Spinal cord (tissue), 10 donors: ENCODE measurements around the gene LHX8. TPM values are rescaled to one million over a fixed set of nuclear protein-coding genes. Genes with fewer than 3 reads are reported as not detected.
"Not testable (repeated sequence)": the region's sequence is repeated elsewhere in the genome, so short reads cannot be mapped to it uniquely, and the experiment has no call there.

Source experiments
- DNase-seq, 6 donors: peaks; one replicate each; pipeline versions ENCODE4 v3.0.0 to v3.0.0-alpha.2; 2013 to 2015; ENCODE audit warnings: low spot score in 6 of 6, low read depth in 4 of 6
- H3K27ac ChIP-seq: one replicate; pipeline ENCODE4 v1.5.1; 2013; ENCODE audit warnings: low read depth, low read length, control low read depth
- H3K27me3 ChIP-seq: one replicate; pipeline ENCODE4 v1.6.1; 2013; ENCODE audit warnings: low read length; ENCODE audit not compliant: control insufficient read depth, insufficient read depth
- H3K36me3 ChIP-seq: one replicate; pipeline ENCODE4 v1.6.1; 2013; ENCODE audit warnings: low read length; ENCODE audit not compliant: control insufficient read depth, insufficient read depth
- H3K4me1 ChIP-seq: one replicate; pipeline ENCODE4 v1.6.1; 2013; ENCODE audit warnings: low read length; ENCODE audit not compliant: control insufficient read depth, insufficient read depth
- H3K4me3 ChIP-seq: one replicate; pipeline ENCODE4 v1.5.1; 2013; ENCODE audit warnings: low read depth, low read length, control low read depth
- H3K9me3 ChIP-seq: one replicate; pipeline ENCODE4 v1.6.1; 2013; ENCODE audit warnings: low read length; ENCODE audit not compliant: control insufficient read depth, insufficient read depth
- WGBS: methylation state at CpG from one replicate; pipeline ENCODE4 v1.1.5; 2013; ENCODE audit warnings: missing lambda C conversion rate; ENCODE audit not compliant: insufficient coverage; 5-methylcytosine and 5-hydroxymethylcytosine counted together
- polyA plus RNA-seq, 2 donors: library from polyadenylated mRNA; unstranded; fragments of 120-200 nt; gene quantifications; one replicate each; pipeline ENCODE4 v1.2.1, GENCODE V29; 2013; ENCODE audit not compliant: insufficient read length in 2 of 2
- total RNA-seq, 2 donors: library from RNA; depleted of rRNA in 1 of 2; stranded (reverse); fragments of 120-200 nt in 1 of 2; fragments of >200 nt in 1 of 2; gene quantifications; one replicate each; pipeline versions ENCODE4 v1.2.3 to v1.2.4, GENCODE V29; 2013 to 2014
- donor health status: healthy.

The LHX8 gene
- total and polyA plus RNA-seq, 4 donors: not detected

- Histone ChIP-seq H3K27ac (no peak overlapping the region), H3K36me3 (no peaks in the 10 kb centered on the region), H3K9me3 (no peaks in the 10 kb centered on the region), H3K4me1 (no peaks in the 10 kb centered on the region), H3K4me3 (no peak overlapping the region), H3K27me3 (no peaks in the 10 kb centered on the region)
- DNase-seq: no peak
These were observed 31.1 kb downstream of the LHX8 start for GRCh38 chr1:75165264-75165663.

- 97% methylated on average over 4 of the region's 4 CpGs for WGBS
- H3K9me3 ChIP-seq: no peaks in the 10 kb centered on the region
- DNase-seq: no peak
- H3K27ac ChIP-seq: no peak overlapping the region
- H3K4me1 ChIP-seq: no peaks in the 10 kb centered on the region
- H3K4me3 ChIP-seq: no peak overlapping the region
- H3K36me3 ChIP-seq: no peaks in the 10 kb centered on the region
- no peaks in the 10 kb centered on the region for H3K27me3 ChIP-seq
These were observed 32.6 kb downstream of the LHX8 start for GRCh38 chr1:75166821-75167220.

- DNase-seq: no peak
- Histone ChIP-seq H3K36me3 (no peaks in the 10 kb centered on the region), H3K9me3 (no peaks in the 10 kb centered on the region), H3K27me3 (no peaks in the 10 kb centered on the region), H3K4me1 (no peaks in the 10 kb centered on the region), H3K27ac (no peak overlapping the region), H3K4me3 (no peak overlapping the region)
- WGBS: no CpG with 5 or more reads among the region's 2 CpGs
These were observed 35.8 kb downstream of the LHX8 start for GRCh38 chr1:75170011-75170410.

GRCh38 chr1:75170981-75171380 lies 36.8 kb downstream of the LHX8 start:
- WGBS: no CpG with 5 or more reads among the region's 2 CpGs
- Histone ChIP-seq H3K9me3 (no peaks in the 10 kb centered on the region), H3K4me3 (no peak overlapping the region), H3K27me3 (no peaks in the 10 kb centered on the region), H3K27ac (no peak overlapping the region), H3K4me1 (no peaks in the 10 kb centered on the region), H3K36me3 (no peaks in the 10 kb centered on the region)
- DNase-seq: no peak

- Histone ChIP-seq H3K36me3 (no peaks in the 10 kb centered on the region), H3K27me3 (no peaks in the 10 kb centered on the region), H3K27ac (no peak overlapping the region), H3K4me1 (no peaks in the 10 kb centered on the region), H3K4me3 (no peak overlapping the region), H3K9me3 (no peaks in the 10 kb centered on the region)
- no CpG with 5 or more reads among the region's 1 CpG for WGBS
- DNase-seq: peak in 1 of 6 donors; percentile 18
These were observed 37.7 kb downstream of the LHX8 start for GRCh38 chr1:75171876-75172275.

- Histone ChIP-seq H3K4me3 (no peak overlapping the region), H3K36me3 (no peaks in the 10 kb centered on the region), H3K4me1 (no peaks in the 10 kb centered on the region), H3K27me3 (no peaks in the 10 kb centered on the region), H3K9me3 (no peaks in the 10 kb centered on the region), H3K27ac (no peak overlapping the region)
- WGBS: 33% methylated on average over 1 of the region's 1 CpG
- DNase-seq: peak in 2 of 6 donors; percentile 7 to 69
These were observed 38.4 kb downstream of the LHX8 start for GRCh38 chr1:75172556-75172955.

GRCh38 chr1:75174031-75174760 lies 40.0 kb downstream of the LHX8 start:
- Histone ChIP-seq H3K4me1 (no peaks in the 10 kb centered on the region), H3K4me3 (no peak overlapping the region), H3K27ac (no peak overlapping the region), H3K27me3 (no peaks in the 10 kb centered on the region), H3K9me3 (no peaks in the 10 kb centered on the region), H3K36me3 (no peaks in the 10 kb centered on the region)
- DNase-seq: peak in 1 of 6 donors; percentile 5
- WGBS: no CpG with 5 or more reads among the region's 2 CpGs

GRCh38 chr1:75181214-75181955 lies 47.2 kb downstream of the LHX8 start:
- H3K9me3 ChIP-seq, H3K36me3 ChIP-seq, H3K27ac ChIP-seq, DNase-seq, H3K4me3 ChIP-seq, H3K4me1 ChIP-seq, H3K27me3 ChIP-seq: not testable (repeated sequence)
- whole genome bisulfite sequencing: 96% methylated on average over 12 of the region's 13 CpGs

- DNase-seq: peak in 1 of 6 donors; percentile 20
- Histone ChIP-seq H3K27ac (no peak overlapping the region), H3K27me3 (no peaks in the 10 kb centered on the region), H3K9me3 (no peaks in the 10 kb centered on the region), H3K4me3 (no peak overlapping the region), H3K4me1 (no peaks in the 10 kb centered on the region), H3K36me3 (no peaks in the 10 kb centered on the region)
- WGBS: no CpG with 5 or more reads among the region's 1 CpG
These were observed 54.7 kb downstream of the LHX8 start for GRCh38 chr1:75188892-75189291.

- 78% methylated on average over 1 of the region's 1 CpG for WGBS
- H3K36me3 ChIP-seq: no peaks in the 10 kb centered on the region
- H3K9me3 ChIP-seq: no peaks in the 10 kb centered on the region
- no peak for DNase-seq
- H3K4me1 ChIP-seq: no peaks in the 10 kb centered on the region
- no peaks in the 10 kb centered on the region for H3K27me3 ChIP-seq
- no peak overlapping the region for H3K4me3 ChIP-seq
- no peak overlapping the region for H3K27ac ChIP-seq
These were observed 64.0 kb downstream of the LHX8 start for GRCh38 chr1:75198163-75198562.
